ENCODE measurements around the gene SDR9C7.

DNA sequence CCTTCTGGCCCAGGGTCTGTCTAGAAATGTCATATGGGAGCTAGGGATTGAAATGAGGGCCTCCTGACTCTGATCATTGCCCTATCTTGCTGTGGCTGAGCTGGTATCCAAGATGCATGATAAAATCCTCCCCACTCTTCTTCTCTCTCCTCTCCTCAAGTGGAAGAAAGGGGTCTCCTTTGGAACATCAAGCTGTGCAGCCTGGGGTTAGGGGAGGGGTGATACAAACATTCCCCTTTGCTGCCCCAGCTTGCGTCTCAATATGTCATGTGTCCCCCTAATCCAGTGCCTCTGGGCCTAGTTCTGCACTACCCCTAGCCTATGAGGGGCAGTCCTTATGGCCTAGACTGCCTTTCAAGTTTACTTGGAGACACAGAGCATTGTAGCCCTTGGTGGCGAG lies 14.7 kb upstream of the SDR9C7 start:
- TF ChIP-seq EZH2 (IDR thresholded peaks at IDR 0.05) (no peak), RAD21 (IDR thresholded peaks at IDR 0.05; ENCODE audit: low read depth) (no peak), SP1 (IDR thresholded peaks at IDR 0.05; ENCODE audit: low read depth) (no peak), POLR2A (IDR thresholded peaks at IDR 0.05; ENCODE audit: borderline replicate concordance, extremely low read depth, insufficient read depth, insufficient read length) (no peak), POLR2AphosphoS5 (IDR thresholded peaks at IDR 0.05; ENCODE audit: low read depth, low read length) (no peak), SIN3A (IDR thresholded peaks at IDR 0.05; ENCODE audit: low read depth) (no peak), ELF1 (IDR thresholded peaks at IDR 0.05; ENCODE audit: borderline replicate concordance, low read depth) (no peak), CEBPB (IDR thresholded peaks at IDR 0.05; ENCODE audit: low read depth) (no peak)
- TF ChIP-seq, protein P1, sequence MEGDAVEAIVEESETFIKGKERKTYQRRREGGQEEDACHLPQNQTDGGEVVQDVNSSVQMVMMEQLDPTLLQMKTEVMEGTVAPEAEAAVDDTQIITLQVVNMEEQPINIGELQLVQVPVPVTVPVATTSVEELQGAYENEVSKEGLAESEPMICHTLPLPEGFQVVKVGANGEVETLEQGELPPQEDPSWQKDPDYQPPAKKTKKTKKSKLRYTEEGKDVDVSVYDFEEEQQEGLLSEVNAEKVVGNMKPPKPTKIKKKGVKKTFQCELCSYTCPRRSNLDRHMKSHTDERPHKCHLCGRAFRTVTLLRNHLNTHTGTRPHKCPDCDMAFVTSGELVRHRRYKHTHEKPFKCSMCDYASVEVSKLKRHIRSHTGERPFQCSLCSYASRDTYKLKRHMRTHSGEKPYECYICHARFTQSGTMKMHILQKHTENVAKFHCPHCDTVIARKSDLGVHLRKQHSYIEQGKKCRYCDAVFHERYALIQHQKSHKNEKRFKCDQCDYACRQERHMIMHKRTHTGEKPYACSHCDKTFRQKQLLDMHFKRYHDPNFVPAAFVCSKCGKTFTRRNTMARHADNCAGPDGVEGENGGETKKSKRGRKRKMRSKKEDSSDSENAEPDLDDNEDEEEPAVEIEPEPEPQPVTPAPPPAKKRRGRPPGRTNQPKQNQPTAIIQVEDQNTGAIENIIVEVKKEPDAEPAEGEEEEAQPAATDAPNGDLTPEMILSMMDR (IDR thresholded peaks at IDR 0.05 in 2 of 3, conservative IDR thresholded peaks at IDR 0.05 in 1 of 3; ENCODE audit: borderline replicate concordance in 1 of 3, insufficient read depth in 1 of 3, low read depth in 2 of 3, low read length in 2 of 3): no peak
- TF ChIP-seq, protein P2, sequence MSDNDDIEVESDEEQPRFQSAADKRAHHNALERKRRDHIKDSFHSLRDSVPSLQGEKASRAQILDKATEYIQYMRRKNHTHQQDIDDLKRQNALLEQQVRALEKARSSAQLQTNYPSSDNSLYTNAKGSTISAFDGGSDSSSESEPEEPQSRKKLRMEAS (IDR thresholded peaks at IDR 0.05): no peak
